HG03354 (cell line): ENCODE data around the gene SPDYE2.
"Not testable (repeated sequence)": the region's sequence is repeated elsewhere in the genome, so short reads cannot be mapped to it uniquely, and the experiment has no call there.

Experiments used
- ATAC-seq: cut with Tn5 transposase; IDR thresholded peaks from one replicate; pipeline ENCODE4 v1.9.1; 2021; ENCODE audit warnings: mild to moderate bottlenecking; ENCODE audit not compliant: unreplicated experiment, poor library complexity, severe bottlenecking

The SPDYE2 gene

DNA sequence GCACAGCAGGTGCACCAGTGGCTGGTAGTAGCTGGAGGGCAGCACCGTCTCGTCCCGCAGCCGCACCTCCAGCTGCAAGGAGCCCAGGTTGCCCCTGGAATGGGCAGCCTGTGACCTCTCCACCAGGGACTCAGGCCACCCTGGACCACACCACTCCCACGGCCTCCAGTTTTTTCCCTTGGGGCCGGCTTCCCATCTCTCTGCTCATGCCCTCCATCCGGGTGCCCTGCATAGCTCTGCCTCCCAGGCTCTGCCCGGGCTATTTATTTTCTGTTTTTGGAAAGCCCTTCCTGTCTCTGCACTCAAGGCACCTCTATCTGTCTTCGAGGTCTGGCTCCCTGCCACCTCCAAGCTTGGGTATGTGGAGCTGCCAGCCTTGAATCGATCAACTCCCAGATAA is 45.0 kb downstream of the SPDYE2 start:
- ATAC-seq: not testable (repeated sequence)

DNA sequence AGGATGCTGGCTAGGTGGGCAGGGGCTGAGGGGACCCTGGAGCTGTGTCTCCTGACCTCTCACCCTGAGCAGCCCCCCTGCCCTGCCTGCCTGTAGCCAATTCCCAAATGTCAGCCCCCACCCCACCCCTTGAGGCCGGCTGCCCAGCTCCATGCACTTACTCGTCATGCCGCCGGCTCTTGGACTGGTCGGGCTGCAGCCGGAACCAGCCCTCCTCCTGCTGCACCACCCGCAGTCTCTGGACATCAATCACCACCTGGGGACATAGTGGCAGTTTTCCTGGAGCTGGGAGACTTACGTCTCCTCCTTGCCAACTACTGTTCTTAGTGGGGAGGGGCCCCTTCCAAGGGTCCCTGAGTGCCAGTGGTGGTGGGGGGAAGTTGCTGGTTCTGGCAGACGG is 48.7 kb downstream of the SPDYE2 start:
- ATAC-seq: not testable (repeated sequence)

DNA sequence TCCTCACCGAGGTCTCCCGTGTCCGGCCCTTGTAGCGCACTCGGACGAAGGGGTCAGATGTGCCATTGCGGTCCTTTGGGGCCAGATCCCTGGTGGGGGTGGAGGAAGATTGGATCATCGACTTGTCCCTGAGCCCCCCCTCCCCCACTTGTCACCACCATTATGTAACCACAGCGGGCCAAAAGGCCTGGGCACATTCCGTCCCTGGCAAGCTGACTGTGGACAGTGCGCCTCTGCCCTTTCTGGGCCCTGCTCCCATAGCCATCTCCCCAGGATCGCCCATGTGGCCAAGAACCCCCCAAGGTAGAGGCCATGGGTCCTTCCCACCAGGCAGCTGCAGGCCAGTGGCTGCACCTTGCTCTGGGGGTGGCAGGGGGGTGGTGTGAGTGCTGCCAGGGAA is 51.3 kb downstream of the SPDYE2 start:
- ATAC-seq: not testable (repeated sequence)

DNA sequence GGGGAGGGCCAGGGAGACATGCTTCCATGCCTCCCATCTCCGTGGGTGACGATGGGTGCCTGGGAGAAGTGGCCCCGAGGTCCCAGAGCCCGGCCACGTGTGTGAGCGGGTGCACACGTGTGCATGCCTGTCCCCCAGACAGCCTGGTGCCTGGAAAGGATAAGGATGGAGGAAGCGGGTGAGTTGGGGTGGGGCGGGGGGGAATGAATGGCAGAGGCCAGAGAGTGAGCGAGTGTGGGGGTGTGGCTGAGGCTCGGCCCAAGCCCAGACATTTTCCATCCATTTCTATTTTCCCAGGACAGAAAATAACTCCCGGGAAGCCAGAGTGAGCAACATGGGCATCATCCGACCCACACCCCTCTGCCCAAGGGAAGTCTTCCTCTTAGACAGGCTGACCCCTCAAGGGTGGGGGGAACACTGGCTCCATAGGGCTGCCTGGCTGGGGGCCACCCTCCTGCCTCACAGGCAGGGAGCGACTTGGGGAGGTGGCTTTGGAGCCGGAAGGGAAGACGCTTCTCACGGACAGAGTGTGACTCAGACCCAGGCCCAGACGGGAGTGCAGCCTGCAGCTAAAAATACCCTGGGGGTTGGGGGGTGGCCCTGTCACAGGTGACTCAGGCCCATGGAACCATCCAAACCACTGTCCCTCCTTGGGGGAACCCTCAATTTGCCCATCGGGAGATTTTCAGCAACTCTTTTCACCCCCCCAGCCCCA is 53.6 kb downstream of the SPDYE2 start:
- ATAC-seq: not testable (repeated sequence)

DNA sequence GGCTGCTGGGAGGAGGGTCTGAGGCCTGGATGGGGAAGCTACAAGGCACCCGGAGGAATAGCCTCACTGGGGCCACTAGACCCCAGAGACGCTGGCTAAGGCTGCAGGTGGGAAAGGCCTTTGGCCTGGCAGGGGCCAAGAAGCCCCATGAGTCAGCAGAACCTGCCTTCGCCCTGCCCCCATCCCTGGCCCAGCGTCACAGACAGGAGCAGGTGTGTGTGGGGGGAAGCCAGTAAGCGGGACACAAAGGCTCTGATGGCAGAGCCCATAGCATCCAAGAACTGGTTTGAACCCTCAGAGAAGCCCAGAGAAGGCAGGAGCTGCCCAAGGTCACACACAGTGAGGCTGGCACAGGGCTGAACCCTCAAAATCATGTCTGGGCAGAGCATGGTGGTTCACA is 55.8 kb downstream of the SPDYE2 start:
- ATAC-seq: not testable (repeated sequence)

DNA sequence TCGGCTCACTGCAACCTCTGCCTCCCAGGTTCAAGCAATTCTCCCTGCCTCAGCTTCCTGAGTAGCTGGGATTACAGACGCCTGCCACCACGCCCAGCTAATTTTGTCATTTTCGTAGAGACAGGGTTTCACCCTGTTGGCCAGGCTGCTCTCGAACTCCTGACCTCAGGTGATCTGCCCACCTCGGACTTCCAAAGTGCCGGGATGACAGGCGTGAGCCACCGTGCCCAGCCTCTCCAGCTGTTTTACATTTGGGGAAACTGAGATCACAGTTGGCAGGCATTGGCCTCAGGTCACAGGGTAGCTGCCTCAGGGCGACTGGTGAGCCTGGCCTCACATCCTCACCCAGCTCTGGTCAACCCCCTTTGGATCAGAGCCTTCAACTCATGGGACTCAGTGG is 58.7 kb downstream of the SPDYE2 start:
- not testable (repeated sequence) for ATAC-seq

DNA sequence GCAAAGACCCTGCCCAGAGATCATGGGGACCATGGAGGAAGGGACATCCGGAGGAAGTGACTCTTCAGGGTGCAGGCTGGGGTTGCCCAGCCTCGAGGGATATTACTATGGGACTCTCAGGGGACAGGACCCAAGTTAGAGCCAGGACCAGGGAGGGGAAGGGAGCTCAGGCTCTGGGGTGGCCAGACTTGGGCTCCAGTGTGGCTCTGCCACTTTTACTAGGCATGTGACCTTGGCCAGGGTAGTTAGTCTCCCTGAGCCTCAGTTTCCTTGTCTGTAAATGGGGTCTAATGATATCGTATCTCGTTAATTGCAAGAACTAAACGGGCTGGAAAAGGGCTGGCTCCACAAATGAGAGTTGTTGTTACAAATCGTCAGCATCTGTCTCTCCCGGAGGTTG is 59.4 kb downstream of the SPDYE2 start:
- ATAC-seq: not testable (repeated sequence)

DNA sequence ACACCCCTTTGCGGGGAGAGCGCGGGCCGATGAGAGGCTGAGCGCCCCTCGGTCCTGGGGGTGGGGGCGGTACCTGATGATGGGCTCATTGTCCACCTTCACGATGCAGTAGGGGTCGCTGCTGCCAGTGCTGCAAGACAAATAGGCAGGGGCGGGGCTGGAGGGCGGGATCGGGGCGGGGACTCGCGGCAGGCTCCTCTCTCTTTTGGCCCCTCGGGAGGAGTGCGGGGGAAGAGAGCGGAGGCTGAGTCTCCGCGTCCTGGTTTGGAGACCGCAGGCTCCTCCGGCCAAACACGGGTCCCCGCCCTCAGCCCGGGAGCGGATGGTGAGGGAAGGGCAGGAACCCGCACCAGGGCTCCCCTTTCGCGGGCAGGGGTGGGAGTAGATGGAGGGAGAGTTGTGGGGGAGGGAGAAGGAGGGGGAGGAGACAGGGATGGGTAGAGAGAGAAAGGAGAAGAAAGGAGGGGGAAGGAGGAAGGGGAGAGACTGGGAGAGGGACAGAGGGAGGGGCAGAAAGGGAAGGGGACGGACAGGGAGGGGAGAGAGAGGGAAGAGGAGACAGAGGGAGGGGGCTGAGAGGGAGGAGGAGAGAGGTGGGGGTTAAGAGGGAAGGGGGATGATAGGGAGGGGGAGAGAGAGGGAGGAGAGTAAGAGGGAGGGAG is 60.1 kb downstream of the SPDYE2 start:
- ATAC-seq: peak; percentile 45

DNA sequence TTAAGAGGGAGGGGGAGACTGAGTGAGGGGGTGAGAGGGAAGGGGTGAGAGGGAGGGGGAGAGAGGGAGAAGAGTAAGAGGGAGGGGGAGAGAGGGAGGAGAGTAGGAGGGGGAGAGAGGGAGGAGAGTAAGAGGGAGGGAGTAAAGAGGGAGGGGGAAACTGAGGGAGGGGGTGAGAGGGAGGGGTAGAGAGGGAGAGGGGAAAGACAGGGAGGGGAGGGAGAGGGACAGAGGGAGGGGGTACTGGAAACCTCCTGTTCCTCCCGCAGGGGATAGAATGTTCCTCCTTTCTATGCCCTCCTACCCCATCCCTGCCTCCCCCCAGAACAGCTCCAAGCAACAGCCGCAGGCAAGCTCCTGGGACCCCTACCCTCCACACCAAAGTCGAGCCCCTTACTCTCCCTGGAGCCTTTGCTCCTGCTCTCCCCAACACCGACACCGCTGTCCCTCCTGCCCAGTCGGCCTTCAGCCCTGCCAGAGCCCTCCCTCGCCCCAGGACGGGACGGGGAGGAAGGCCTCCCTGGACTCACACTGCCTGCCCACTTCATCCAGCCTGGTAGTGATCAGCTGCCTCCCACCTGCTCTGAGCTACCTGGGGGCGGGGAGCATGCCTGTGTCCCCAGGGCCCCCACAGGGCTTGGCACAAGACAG is 60.8 kb downstream of the SPDYE2 start:
- not testable (repeated sequence) for ATAC-seq
